ENCODE results near the gene WWOX.

DNA sequence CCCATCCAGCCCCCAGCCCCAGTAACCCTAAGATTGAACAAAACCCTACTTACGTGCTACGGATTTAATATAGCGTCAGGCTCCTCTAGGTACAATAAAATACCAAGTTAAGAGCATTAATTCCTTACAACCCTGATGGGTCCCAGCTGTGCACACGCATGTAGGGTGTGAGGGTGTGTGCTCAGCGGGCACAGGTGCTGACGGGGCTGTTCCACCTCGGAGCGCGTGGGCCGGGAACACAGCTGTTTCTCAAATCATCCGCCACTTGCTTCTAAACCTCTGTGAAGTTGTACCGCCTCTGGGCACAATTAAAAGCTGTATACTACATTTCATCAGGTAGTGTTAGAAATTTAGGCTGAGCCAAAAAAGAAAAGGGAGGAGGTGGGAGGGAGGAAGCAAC, 1022.5 kb downstream of the WWOX start:
- no peak for TF ChIP-seq CTCF (IDR thresholded peaks at IDR 0.05)
- no peak for TF ChIP-seq POLR2A (IDR thresholded peaks at IDR 0.05)
